HepG2 (cell line): ENCODE results near the gene SSC4D.

Source experiments
- NONO ChIP-seq, 2 experiments: fragments of 450-650 bp in 1 of 2; sonication (generic) in 1 of 2; formaldehyde crosslinking in 1 of 2; IDR thresholded peaks in 1 of 2; conservative IDR thresholded peaks in 1 of 2; 2 replicates each; pipeline versions ENCODE4 v1.6.1 to v1.8.0; 2017 to 2022; ENCODE audit warnings: mild to moderate bottlenecking in 1 of 2, missing genetic modification reagents in 1 of 2, moderate library complexity in 1 of 2
- NR2F1 ChIP-seq, 2 experiments: fragments of 450-650 bp in 1 of 2; formaldehyde crosslinking in 1 of 2; IDR thresholded peaks; 2 replicates each; pipeline versions ENCODE4 v1.5.0 to v1.6.1; 2016 to 2020; ENCODE audit warnings: mild to moderate bottlenecking in 1 of 2, missing compliant biosample characterization in 1 of 2, missing genetic modification reagents in 1 of 2, moderate library complexity in 1 of 2
- NR2F6 ChIP-seq, 2 experiments: IDR thresholded peaks; 2 replicates each; pipeline ENCODE4 v1.6.1; 2016; ENCODE audit warnings: antibody characterized with exemption in 1 of 2, mild to moderate bottlenecking in 1 of 2
- POLR2AphosphoS5 ChIP-seq: IDR thresholded peaks from 2 replicates; pipeline ENCODE4 v1.6.1; 2012; ENCODE audit warnings: low read depth, low read length
- ZBTB39 ChIP-seq: sonication (generic); formaldehyde crosslinking; IDR thresholded peaks from 2 replicates; pipeline ENCODE4 v1.5.0; 2020; ENCODE audit warnings: missing genetic modification reagents
- ZNF740 ChIP-seq: sonication (generic); formaldehyde crosslinking; IDR thresholded peaks from 2 replicates; pipeline ENCODE4 v1.4.0; 2020; ENCODE audit warnings: missing genetic modification reagents

GRCh38 chr7:76394957-76395356, 14.5 kb downstream of the SSC4D start:
- TF ChIP-seq NR2F1 (CRISPR knock-in tag; IDR thresholded peaks at IDR 0.05) (no peak), NR2F6 (IDR thresholded peaks at IDR 0.05) (no peak), NR2F6 (CRISPR knock-in tag; IDR thresholded peaks at IDR 0.05) (no peak), POLR2AphosphoS5 (no peak; the same call in 1 of the 2 replicates), NONO (IDR thresholded peaks at IDR 0.05) (no peak), NONO (CRISPR knock-in tag; conservative IDR thresholded peaks at IDR 0.05) (no peak), ZNF740 (no peak), ZBTB39 (CRISPR knock-in tag) (no peak)
